Progenitor cell of endocrine pancreas (in vitro differentiated cells): ENCODE measurements around the gene TMEM168. TPM values are rescaled to one million over a fixed set of nuclear protein-coding genes. Genes with fewer than 3 reads are reported as not detected.

Experiments
- DNase-seq: peaks from one replicate; pipeline ENCODE4 v3.0.0; 2021; ENCODE audit warnings: low spot score; ENCODE audit not compliant: unreplicated experiment
- H3K27ac Mint-ChIP-seq: 2 replicates; pipeline ENCODE4 v1.8.0; 2021; ENCODE audit warnings: mild to moderate bottlenecking, moderate library complexity, mixed read lengths
- H3K27me3 Mint-ChIP-seq: 2 replicates; pipeline ENCODE4 v1.8.0; 2021; ENCODE audit warnings: mixed read lengths
- H3K36me3 Mint-ChIP-seq: 2 replicates; pipeline ENCODE4 v1.8.0; 2022; ENCODE audit warnings: mixed read lengths; ENCODE audit not compliant: insufficient read depth
- H3K4me1 Mint-ChIP-seq: 2 replicates; pipeline ENCODE4 v1.8.0; 2021; ENCODE audit warnings: low read depth, mixed read lengths
- H3K4me3 Mint-ChIP-seq: 2 replicates; pipeline ENCODE4 v1.8.0; 2021; ENCODE audit warnings: low read depth, mild to moderate bottlenecking, moderate library complexity, mixed read lengths
- H3K9me3 Mint-ChIP-seq: 2 replicates; pipeline ENCODE4 v1.8.0; 2021; ENCODE audit warnings: low read depth, mixed read lengths
- total RNA-seq: library from RNA; stranded (reverse); gene quantifications from 2 replicates; pipeline ENCODE4 v1.2.1, GENCODE V29; 2021
- TF ChIP-seq, protein P1 (sequence below): fragments of 200-600 bp; sonication (generic); IDR thresholded peaks from one replicate; pipeline ENCODE4 v1.5.0; 2021; ENCODE audit warnings: antibody characterized with exemption, mild to moderate bottlenecking; ENCODE audit not compliant: unreplicated experiment

TMEM168 gene
- total RNA-seq, 1 donor from 2014 or later, result 19.3 TPM

DNA sequence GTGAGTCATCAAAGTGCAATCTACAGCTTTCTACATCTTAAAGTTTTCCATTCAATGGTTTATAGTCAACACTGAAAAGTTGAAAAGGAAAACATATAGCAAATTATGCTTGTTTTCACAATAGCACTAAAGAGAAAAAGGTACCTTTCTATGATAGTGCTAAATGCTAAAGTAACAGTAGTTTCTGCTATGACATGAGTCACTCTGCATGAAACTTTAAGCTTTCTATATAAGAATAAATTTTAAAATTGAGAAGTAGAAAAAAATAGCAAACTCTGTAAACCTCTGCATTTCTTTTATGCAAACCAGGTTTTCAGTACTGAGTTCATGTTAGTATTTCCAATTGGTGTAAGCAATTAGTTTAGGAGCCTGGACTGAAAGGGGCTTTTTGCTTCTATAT is 31.2 kb upstream of the TMEM168 start:
- Mint-ChIP-seq H3K4me1 (no peaks in the 10 kb centered on the region), H3K4me3 (no peak overlapping the region), H3K9me3 (peaks cover 11% of the 10 kb centered on the region), H3K27ac (no peak overlapping the region), H3K27me3 (no peaks in the 10 kb centered on the region), H3K36me3 (peaks cover 20% of the 10 kb centered on the region)
- TF ChIP-seq, protein P1, sequence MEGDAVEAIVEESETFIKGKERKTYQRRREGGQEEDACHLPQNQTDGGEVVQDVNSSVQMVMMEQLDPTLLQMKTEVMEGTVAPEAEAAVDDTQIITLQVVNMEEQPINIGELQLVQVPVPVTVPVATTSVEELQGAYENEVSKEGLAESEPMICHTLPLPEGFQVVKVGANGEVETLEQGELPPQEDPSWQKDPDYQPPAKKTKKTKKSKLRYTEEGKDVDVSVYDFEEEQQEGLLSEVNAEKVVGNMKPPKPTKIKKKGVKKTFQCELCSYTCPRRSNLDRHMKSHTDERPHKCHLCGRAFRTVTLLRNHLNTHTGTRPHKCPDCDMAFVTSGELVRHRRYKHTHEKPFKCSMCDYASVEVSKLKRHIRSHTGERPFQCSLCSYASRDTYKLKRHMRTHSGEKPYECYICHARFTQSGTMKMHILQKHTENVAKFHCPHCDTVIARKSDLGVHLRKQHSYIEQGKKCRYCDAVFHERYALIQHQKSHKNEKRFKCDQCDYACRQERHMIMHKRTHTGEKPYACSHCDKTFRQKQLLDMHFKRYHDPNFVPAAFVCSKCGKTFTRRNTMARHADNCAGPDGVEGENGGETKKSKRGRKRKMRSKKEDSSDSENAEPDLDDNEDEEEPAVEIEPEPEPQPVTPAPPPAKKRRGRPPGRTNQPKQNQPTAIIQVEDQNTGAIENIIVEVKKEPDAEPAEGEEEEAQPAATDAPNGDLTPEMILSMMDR, result no peak
- no peak for DNase-seq

DNA sequence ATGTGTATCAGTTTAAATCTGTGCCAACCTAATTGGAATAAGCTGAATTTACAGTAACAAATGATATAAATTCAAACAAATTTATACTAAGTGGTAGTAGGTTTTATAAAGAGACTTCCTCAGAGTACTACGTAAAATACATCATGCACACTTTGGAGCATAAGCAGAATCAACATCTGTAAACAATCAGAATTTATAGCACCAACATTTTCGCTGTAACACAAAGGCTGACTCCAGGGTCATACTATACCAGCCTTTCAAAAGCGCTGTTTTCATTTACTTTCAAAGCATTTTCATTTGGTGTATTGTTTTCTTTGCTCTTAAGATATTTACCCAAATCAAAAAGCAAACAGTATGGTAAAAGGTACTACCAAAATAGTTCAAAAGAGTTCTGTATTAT is 29.3 kb upstream of the TMEM168 start:
- H3K9me3 Mint-ChIP-seq, result peaks cover 11% of the 10 kb centered on the region
- H3K27ac Mint-ChIP-seq, result no peak overlapping the region
- TF ChIP-seq, protein P1, result no peak
- no peak overlapping the region for H3K4me3 Mint-ChIP-seq
- no peaks in the 10 kb centered on the region for H3K27me3 Mint-ChIP-seq
- H3K4me1 Mint-ChIP-seq, result no peaks in the 10 kb centered on the region
- DNase-seq, result no peak
- peaks cover 12% of the 10 kb centered on the region for H3K36me3 Mint-ChIP-seq

DNA sequence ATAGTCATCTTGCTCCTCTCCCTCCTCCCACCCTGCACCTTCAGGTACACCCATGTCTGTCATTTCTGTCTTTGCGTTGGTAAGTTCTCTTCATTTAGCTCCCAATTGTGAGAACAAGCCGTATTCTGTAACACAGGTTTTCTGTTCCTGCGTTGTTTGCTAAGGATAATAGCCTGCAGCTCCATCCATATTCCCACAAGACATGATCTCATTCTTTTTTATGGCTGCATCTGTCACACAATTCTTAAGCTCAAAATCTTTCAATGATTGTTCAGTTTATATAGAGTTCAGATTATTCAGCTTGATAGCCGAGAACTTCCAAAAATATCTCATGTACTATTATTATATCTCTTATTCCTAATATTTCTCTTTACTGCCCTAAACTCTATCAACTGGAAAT is 16.0 kb upstream of the TMEM168 start:
- no peaks in the 10 kb centered on the region for H3K27me3 Mint-ChIP-seq
- H3K36me3 Mint-ChIP-seq, result no peaks in the 10 kb centered on the region
- H3K4me1 Mint-ChIP-seq, result no peaks in the 10 kb centered on the region
- TF ChIP-seq, protein P1, result no peak
- no peak for DNase-seq
- no peak overlapping the region for H3K4me3 Mint-ChIP-seq
- no peak overlapping the region for H3K27ac Mint-ChIP-seq
- H3K9me3 Mint-ChIP-seq, result no peaks in the 10 kb centered on the region

DNA sequence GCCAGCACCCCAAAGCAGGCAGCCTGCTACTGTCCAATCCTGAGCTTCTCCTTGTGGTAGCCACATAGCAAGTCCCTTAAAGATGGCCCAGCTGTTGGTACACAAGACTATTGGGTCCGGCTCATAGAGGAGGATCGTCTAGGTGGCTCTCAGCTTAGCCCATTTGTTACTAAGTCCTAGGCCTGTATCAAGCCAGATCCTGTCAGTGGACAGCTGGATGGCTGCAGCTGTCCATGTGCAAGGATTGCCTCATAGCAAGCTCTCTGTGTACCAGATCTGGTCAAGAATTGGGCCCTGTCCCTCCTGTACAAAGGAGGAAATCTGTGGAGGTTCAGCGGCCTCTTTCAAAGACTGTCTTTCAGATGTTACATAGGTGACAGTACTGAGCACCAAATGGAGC is 12.2 kb upstream of the TMEM168 start:
- Mint-ChIP-seq H3K27me3 (no peaks in the 10 kb centered on the region), H3K36me3 (no peaks in the 10 kb centered on the region), H3K4me3 (no peak overlapping the region), H3K27ac (no peak overlapping the region), H3K9me3 (no peaks in the 10 kb centered on the region), H3K4me1 (no peaks in the 10 kb centered on the region)
- DNase-seq, result no peak
- TF ChIP-seq, protein P1, result no peak

DNA sequence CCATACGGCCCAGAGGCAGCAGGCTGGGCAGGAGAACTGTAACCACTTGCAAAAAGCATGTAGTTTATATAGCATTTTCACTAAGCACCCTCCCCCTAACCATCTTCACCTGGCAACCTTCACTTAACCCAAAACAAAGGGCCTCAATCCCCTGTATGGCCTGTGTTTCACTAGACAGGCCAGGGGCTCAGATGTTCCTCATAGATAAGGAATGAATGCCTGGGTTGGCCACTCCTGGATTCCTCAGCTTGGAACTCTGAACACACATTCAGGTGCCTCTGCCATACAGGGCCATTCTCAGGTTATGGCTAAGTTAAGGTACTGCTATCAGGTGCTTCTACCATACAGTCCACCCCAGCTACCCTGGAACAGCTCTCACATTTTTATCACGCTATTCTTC is 10.3 kb upstream of the TMEM168 start:
- TF ChIP-seq, protein P1, result no peak
- Mint-ChIP-seq H3K27me3 (no peaks in the 10 kb centered on the region), H3K4me3 (no peak overlapping the region), H3K4me1 (no peaks in the 10 kb centered on the region), H3K36me3 (no peaks in the 10 kb centered on the region), H3K9me3 (no peaks in the 10 kb centered on the region), H3K27ac (no peak overlapping the region)
- DNase-seq, result no peak
